A172 (cell line): Measurements from ENCODE around the gene RAPGEF4. TPM values are rescaled to one million over a fixed set of nuclear protein-coding genes. Genes with fewer than 3 reads are reported as not detected.
A peak's percentile ranks its signal among the peaks of the same experiment; 100 is the strongest.
"Not testable (repeated sequence)": the region's sequence is repeated elsewhere in the genome, so short reads cannot be mapped to it uniquely, and the experiment has no call there.

Experiments used
- DNase-seq: peaks from one replicate; pipeline ENCODE4 v3.0.0-alpha.2; 2015; ENCODE audit warnings: low spot score
- total RNA-seq: library from RNA; depleted of rRNA; stranded (reverse); fragments of >200 nt; shearing (Covaris generic); gene quantifications from 2 replicates; pipeline ENCODE4 v1.2.3, GENCODE V29; 2014

The RAPGEF4 gene
- total RNA-seq, 1 experiment from 2014 or later, result not detected

GRCh38 chr2:172774302-172774701, 38.7 kb downstream of the RAPGEF4 start:
- DNase-seq, result no peak

DNA sequence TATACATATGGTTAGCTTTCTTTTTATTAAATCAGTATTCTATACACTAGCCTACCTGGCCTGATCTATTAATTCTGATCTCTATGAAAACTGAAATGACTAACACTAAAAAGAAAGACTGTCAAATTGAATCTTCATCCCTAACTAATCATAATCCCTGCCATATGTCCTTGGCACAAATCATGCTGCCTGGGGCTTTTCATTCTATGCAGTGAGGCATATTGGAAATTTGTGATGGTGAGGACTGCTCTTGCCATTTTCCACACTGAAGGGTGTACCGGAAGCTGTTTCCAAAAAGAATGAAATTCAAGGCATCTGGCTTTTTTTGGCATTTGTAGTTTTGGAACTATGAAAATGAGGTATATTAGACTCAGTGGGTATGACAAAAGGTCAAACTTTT, 39.7 kb downstream of the RAPGEF4 start:
- DNase-seq, result no peak

GRCh38 chr2:172777431-172777830, 41.8 kb downstream of the RAPGEF4 start:
- DNase-seq, result no peak

DNA sequence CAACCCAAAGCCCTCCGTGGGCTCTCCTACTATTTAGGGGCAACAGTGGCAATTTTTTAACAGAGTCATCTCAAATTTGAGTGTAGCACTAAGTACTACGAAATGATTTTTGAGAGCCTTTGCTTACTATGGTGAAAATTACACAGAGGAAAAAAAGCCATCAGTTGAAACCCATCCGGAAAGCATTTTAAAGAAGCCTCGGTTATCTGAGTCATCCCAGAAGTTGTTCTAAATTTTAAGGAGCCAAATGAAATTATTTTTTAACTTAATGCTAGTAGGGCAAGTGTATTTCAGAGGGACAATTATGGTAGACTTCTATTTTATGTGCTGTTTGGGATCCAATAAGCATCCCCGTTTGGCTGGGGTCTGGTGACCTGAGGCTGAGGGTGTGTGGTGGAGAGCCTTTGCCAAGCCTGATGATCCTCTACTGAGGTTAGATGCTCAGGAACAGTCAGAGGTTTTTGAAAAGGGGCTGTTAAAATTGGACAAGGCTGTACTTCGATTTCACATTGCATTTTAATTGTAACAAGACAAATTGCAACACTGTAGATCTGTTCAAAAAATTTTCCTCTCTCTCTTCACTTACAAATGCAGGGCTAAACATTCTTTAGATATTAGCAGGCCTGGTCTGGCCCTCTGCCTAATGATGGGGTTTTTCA, 47.0 kb downstream of the RAPGEF4 start:
- peak; percentile 6 for DNase-seq

- DNase-seq, result peak; percentile 99
Measured at GRCh38 chr2:172783165-172783898, 47.7 kb downstream of the RAPGEF4 start.

- DNase-seq, result no peak
Measured at GRCh38 chr2:172788871-172789270, 53.2 kb downstream of the RAPGEF4 start.

DNA sequence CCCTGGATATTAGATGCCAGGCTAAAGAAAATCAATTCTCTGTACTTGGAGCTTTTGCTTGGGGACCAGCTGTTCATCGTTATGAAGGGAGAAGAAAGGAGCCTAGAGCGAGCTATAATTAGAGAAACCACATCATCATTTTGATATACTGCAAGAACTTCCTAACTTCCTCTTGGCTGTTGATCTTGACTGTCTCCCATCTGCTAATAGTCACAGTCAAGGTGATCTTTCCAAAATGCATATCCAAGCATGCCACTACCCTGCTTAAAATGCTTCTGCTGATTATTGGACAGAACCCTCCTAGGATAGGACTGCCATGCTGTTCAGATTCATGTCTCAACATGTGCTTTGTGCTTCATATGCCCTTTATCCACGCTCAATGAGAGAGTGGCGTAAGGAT, 54.8 kb downstream of the RAPGEF4 start:
- no peak for DNase-seq

DNA sequence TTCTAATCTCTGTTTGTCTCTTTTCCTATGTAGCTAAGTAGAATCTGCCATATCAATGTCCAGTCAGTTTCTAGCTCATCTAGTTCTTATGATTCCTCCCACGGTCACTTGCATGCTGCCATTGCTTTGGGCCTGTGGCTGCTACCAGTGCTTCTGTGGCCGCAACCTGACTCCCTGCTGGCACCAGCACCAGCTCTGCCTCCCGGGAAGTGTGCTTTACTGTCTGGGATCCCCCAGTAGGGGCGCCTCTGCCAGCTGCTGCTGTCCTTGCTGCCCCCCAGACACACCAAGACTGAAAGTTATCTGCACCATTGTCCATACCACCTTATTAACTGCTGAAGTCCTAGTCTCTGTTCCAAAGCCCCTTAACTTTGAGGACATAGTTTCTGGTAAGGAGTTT, 56.3 kb downstream of the RAPGEF4 start:
- no peak for DNase-seq

DNA sequence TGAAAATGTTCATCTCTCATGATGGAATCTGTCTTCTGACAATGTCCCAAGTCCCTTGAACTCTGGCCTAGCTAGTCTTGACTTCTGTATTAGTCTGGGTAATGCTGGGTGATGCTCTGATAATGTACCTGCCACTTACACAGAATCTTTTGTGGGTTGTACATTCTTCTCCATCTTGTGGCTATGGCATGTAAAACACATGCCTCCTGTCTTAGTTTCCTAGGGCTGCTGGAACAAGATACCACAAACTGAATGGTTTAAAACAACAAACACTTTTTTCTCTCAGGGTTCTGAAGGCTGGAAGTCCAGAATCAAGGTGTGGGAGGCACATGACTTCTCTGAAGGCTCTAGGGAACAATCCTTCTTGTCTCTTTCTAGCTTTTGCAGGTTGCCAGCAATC, 57.1 kb downstream of the RAPGEF4 start:
- DNase-seq, result no peak

DNA sequence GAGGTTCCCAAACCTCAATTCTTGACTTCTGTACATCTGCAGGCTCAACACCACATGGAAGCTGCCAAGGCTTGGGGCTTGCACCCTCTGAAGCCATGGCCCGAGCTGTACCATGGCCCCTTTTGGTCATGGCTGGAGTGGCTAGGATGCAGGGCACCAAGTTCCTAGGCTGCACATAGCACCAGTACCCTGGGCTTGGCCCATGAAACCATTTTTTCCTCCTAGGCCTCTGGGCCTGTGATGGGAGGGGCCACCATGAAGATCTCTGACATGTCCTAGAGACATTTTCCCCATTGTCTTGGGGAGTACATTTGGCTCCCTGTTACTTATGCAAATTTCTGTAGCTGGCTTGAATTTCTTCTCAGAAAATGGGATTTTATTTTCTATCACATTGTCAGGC, 67.7 kb downstream of the RAPGEF4 start:
- not testable (repeated sequence) for DNase-seq

DNA sequence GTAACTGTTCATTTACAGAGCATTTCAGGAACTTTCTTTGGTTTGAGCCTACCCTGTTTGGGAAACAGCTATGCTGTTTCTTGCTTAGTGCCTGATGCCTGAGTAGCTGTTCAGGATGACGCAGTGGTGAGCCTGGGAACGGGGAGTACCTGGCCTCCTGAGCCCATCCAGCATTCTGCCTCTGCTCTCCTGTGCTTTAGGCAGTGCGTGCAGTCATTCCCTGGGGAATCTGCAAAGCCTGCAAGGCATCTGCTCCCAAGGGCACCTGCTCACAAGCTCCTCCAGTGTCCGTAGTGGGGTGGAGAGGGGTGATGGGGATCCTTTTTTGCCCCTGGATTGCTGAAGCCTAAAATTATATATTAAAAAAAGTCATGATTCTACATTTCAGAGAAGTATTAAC, 68.8 kb downstream of the RAPGEF4 start:
- DNase-seq, result no peak

DNA sequence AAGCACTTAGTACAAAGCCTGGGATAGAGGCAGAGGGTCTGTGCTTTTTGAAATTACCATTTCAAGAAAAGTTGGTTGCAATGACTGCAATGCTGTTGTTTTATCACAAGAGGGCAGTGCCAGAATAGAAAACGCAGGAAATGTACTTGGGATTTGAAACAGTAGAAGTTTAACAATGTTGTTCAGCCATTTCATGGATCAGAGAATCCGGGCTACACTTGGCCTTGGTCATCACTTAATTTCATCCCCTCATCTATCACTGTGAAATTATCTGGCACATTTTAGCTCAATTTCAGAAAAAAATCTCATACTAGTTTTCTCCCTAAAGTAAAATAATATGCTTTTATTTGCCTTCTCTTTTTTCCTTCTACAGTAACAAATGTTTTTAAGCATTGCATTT, 70.8 kb downstream of the RAPGEF4 start:
- peak; percentile 48 for DNase-seq

DNA sequence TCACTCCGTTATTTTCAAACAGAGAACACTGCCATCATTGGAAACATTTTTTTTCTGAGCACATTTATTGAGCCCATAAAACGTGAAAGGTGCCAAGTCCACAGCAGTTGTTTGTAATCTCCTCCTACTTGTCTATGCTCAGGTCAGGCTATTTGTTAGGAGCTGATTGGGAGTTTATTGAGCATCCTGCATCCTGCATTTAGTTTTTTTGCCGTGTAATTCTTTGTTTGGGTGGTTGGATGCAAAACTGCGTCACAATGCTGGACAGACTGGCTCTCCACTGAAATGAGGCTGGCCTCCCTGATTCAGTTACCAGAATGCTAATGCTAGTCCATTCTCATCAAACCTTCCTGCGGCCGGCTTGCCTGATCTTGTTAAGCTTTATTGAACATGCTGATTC, 71.4 kb downstream of the RAPGEF4 start:
- no peak for DNase-seq

GRCh38 chr2:172808156-172808555, 72.5 kb downstream of the RAPGEF4 start:
- DNase-seq, result no peak

DNA sequence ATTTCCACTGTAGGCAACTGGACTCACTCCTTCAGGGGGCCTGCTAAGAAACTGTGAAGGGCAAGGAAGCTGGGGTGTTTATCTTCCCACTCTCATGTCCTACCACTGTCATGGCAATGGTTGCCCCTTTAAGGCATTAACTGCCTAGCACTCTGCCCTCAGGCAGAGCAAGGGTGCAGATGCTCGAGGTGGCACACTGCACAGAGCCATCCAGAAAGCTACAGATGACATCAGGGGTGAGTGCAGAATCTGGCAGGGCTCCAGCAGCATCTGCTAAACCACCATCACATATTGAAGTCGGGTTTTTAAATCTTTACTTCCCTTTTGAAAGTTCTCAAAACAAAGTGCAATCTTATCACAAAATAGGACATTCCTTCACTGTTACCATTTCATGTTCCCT, 75.4 kb downstream of the RAPGEF4 start:
- peak; percentile 8 for DNase-seq

DNA sequence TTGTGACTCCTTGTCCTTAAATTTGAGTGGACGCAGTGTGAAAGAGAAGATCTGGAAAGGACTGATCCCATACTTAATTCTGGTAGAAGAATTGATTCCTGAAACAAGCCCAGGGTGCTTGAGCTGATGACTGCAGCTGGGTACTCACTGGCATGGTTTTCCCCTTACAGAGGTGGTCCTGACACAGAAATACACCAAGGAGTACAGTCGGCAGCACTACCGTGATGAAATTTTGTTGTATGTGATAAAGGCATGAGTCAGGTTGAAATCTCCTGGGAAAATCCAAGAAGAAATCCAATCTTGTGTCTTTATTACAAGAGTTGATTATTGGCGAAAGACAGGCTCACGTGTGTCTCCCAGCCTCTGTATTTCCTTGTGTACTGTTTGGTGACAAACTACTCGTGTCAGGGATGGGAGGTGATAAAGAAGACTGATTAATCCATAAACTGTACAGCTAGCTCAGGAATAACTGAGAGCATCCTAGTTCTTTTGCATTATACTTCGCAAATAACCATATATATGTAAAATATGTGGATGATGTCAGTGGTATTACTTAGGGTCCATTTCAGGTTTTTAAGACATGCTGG, 76.6 kb downstream of the RAPGEF4 start:
- no peak for DNase-seq

DNA sequence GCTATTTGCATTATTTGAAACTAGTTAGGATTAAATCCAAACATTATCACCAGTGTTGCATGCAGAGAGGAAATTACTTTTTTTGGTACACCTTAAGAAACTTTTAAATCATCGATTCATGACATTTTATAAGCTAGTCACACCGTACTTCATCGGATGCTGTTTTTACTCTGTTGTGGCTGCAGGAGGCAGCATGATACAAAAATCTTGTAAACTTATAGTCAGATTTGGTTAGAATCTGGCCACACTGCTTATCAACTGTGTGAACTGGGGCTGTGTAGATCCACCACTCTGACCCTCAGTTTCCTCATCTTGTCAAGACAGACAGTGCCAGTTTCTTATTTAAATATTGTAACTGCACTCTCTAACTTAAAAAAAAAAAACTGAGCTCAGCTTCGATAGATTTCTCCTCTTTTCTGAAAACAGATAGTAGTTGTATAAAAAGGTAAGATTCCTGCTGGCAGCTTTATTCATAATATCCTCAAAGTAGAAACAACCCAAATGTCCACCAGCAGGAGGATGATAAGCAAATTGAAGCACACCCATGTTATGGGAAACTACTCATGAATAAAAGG, 77.8 kb downstream of the RAPGEF4 start:
- peak; percentile 19 for DNase-seq

DNA sequence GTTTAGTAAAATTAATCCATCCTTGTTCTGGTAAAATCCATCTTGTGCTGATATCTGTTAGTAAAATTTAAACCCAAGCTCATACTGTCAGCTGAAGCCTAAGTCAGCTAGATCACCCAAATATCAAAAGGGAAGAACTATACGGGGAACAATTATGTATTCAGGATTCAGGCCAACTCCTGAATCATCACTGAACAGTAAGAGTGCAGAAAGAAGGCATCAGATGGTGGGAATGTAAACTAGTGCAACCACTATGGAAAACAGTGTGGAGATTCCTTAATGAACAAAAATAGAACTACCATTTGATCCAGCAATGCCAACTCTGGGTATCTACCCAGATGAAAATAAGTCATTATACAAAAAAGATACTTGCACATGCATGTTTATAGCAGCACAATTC, 81.8 kb downstream of the RAPGEF4 start:
- no peak for DNase-seq

- DNase-seq, result no peak
Measured at GRCh38 chr2:172819943-172820342, 84.3 kb downstream of the RAPGEF4 start.

GRCh38 chr2:172821370-172822338, 86.0 kb downstream of the RAPGEF4 start:
- no peak for DNase-seq

- DNase-seq, result no peak
Measured at GRCh38 chr2:172822585-172822984, 86.9 kb downstream of the RAPGEF4 start.
